Raji (cell line): ENCODE measurements around the gene SHISA6.

Source experiments
- POLR2A ChIP-seq: IDR thresholded peaks from 2 replicates; pipeline ENCODE4 v1.6.1; 2011; ENCODE audit warnings: low read depth, low read length, control low read depth; ENCODE audit not compliant: insufficient read depth

The SHISA6 gene

GRCh38 chr17:11309033-11309432 is 68.0 kb downstream of the SHISA6 start:
- no peak for TF ChIP-seq POLR2A

- no peak for TF ChIP-seq POLR2A
These were observed 68.8 kb downstream of the SHISA6 start for GRCh38 chr17:11309850-11310249.

- no peak for TF ChIP-seq POLR2A
These were observed 77.2 kb downstream of the SHISA6 start for GRCh38 chr17:11318207-11318606.

- no peak for TF ChIP-seq POLR2A
These were observed 78.9 kb downstream of the SHISA6 start for GRCh38 chr17:11319894-11320293.

- no peak for TF ChIP-seq POLR2A
These were observed 83.0 kb downstream of the SHISA6 start for GRCh38 chr17:11324021-11324420.

GRCh38 chr17:11324846-11325420 is 83.9 kb downstream of the SHISA6 start:
- no peak for TF ChIP-seq POLR2A

GRCh38 chr17:11326492-11326891 is 85.5 kb downstream of the SHISA6 start:
- no peak for TF ChIP-seq POLR2A

GRCh38 chr17:11328770-11329169 is 87.8 kb downstream of the SHISA6 start:
- TF ChIP-seq POLR2A = no peak

- no peak for TF ChIP-seq POLR2A
These were observed 89.0 kb downstream of the SHISA6 start for GRCh38 chr17:11330006-11330405.

GRCh38 chr17:11330826-11331225 is 89.8 kb downstream of the SHISA6 start:
- no peak for TF ChIP-seq POLR2A

- TF ChIP-seq POLR2A = no peak
These were observed 90.8 kb downstream of the SHISA6 start for GRCh38 chr17:11331547-11332513.

GRCh38 chr17:11332706-11333105 is 91.7 kb downstream of the SHISA6 start:
- TF ChIP-seq POLR2A = no peak

GRCh38 chr17:11334493-11334892 is 93.5 kb downstream of the SHISA6 start:
- TF ChIP-seq POLR2A = no peak

- TF ChIP-seq POLR2A = no peak
These were observed 95.3 kb downstream of the SHISA6 start for GRCh38 chr17:11336290-11336689.

- TF ChIP-seq POLR2A = no peak
These were observed 99.8 kb downstream of the SHISA6 start for GRCh38 chr17:11340803-11341202.

- TF ChIP-seq POLR2A = no peak
These were observed 101.1 kb downstream of the SHISA6 start for GRCh38 chr17:11342138-11342537.
